ENCODE data around the gene MAGEH1.
"Not testable (repeated sequence)": the region's sequence is repeated elsewhere in the genome, so short reads cannot be mapped to it uniquely, and the experiment has no call there.

Gene MAGEH1

GRCh38 chrX:55451990-55452832, at the start of gene MAGEH1:
TSS of gene MAGEH1 (plus strand) at chrX:55452127. CDS start at chrX:55452375, 248 bp downstream.
- DNase-seq, result peak; percentile 89

- DNase-seq, result not testable (repeated sequence)
These were observed 24.8 kb upstream of the MAGEH1 start for GRCh38 chrX:55427079-55427478.

GRCh38 chrX:55443468-55443867, 8.5 kb upstream of the MAGEH1 start:
- not testable (repeated sequence) for DNase-seq

- no peak for DNase-seq
These were observed 1.7 kb upstream of the MAGEH1 start for GRCh38 chrX:55450259-55450658.

- no peak for DNase-seq
These were observed 786 bp upstream of the MAGEH1 start for GRCh38 chrX:55451141-55451540.

- no peak for DNase-seq
These were observed 319 bp upstream of the MAGEH1 start for GRCh38 chrX:55451626-55451989.

GRCh38 chrX:55452833-55453124, 852 bp downstream of the MAGEH1 start:
- no peak for DNase-seq

- not testable (repeated sequence) for DNase-seq
These were observed 3.8 kb downstream of the MAGEH1 start for GRCh38 chrX:55455708-55456107.

GRCh38 chrX:55459426-55459825, 7.5 kb downstream of the MAGEH1 start:
- not testable (repeated sequence) for DNase-seq

GRCh38 chrX:55459926-55460325, 8.0 kb downstream of the MAGEH1 start:
- not testable (repeated sequence) for DNase-seq

GRCh38 chrX:55464050-55464449, 12.1 kb downstream of the MAGEH1 start:
- not testable (repeated sequence) for DNase-seq

- DNase-seq, result not testable (repeated sequence)
These were observed 13.2 kb downstream of the MAGEH1 start for GRCh38 chrX:55465108-55465507.

GRCh38 chrX:55465791-55466190, 13.9 kb downstream of the MAGEH1 start:
- DNase-seq, result not testable (repeated sequence)

GRCh38 chrX:55479956-55480355, 28.0 kb downstream of the MAGEH1 start:
- DNase-seq, result not testable (repeated sequence)

GRCh38 chrX:55480390-55481062, 28.6 kb downstream of the MAGEH1 start:
- DNase-seq, result no peak

GRCh38 chrX:55484948-55485347, 33.0 kb downstream of the MAGEH1 start:
- no peak for DNase-seq

- no peak for DNase-seq
These were observed 34.8 kb downstream of the MAGEH1 start for GRCh38 chrX:55486736-55487135.

- DNase-seq, result no peak
These were observed 35.2 kb downstream of the MAGEH1 start for GRCh38 chrX:55487143-55487542.

- DNase-seq, result no peak
These were observed 36.2 kb downstream of the MAGEH1 start for GRCh38 chrX:55488006-55488592.

- peak; percentile 78 for DNase-seq
These were observed 36.8 kb downstream of the MAGEH1 start for GRCh38 chrX:55488593-55489313.

- peak; percentile 52 for DNase-seq
These were observed 37.5 kb downstream of the MAGEH1 start, which contains the start of gene USP51 for GRCh38 chrX:55489314-55490009. TSS of gene USP51 (minus strand) at chrX:55489848. CDS start at chrX:55488939, 909 bp downstream.

GRCh38 chrX:55490121-55490520, 38.2 kb downstream of the MAGEH1 start:
- no peak for DNase-seq

- no peak for DNase-seq
These were observed 39.0 kb downstream of the MAGEH1 start for GRCh38 chrX:55490974-55491373.
